Left ventricle myocardium inferior (tissue), 1 donor: ENCODE measurements around the gene CDYL. TPM values are rescaled to one million over a fixed set of nuclear protein-coding genes. Genes with fewer than 3 reads are reported as not detected.

Experiments used
- DNase-seq: peaks from one replicate; pipeline ENCODE4 v3.0.0-alpha.2; 2020
- H3K27ac ChIP-seq: fragments of 200-600 bp; replicated peaks from 2 replicates; pipeline ENCODE4 v1.8.0; 2021
- H3K27me3 ChIP-seq: fragments of 200-600 bp; 2 replicates; pipeline ENCODE4 v1.8.0; 2021; ENCODE audit warnings: low read depth
- H3K36me3 ChIP-seq: fragments of 200-600 bp; 2 replicates; pipeline ENCODE4 v1.8.0; 2021
- H3K4me1 ChIP-seq: fragments of 200-600 bp; 2 replicates; pipeline ENCODE4 v1.8.0; 2021
- H3K4me3 ChIP-seq: fragments of 200-600 bp; 2 replicates; pipeline ENCODE4 v1.8.0; 2021; ENCODE audit warnings: mild to moderate bottlenecking, moderate library complexity
- H3K9me3 ChIP-seq: fragments of 200-600 bp; replicated peaks from 2 replicates; pipeline ENCODE4 v1.8.0; 2021
- CTCF ChIP-seq: fragments of 200-600 bp; IDR thresholded peaks from 2 replicates; pipeline ENCODE4 v1.8.0; 2021; ENCODE audit warnings: antibody characterized with exemption, mild to moderate bottlenecking, borderline replicate concordance
- intact Hi-C: fragments of 100-400 bp; cut with micrococcal nuclease; formaldehyde crosslinking; loops from one replicate; pipeline ENCODE4 v1.11.0; 2022
- total RNA-seq: library from RNA; stranded (reverse); fragmentation: NEBNext Ultra II Directional; extraction: Animal tissue kit (Norgen Biotek cat#: 25700); gene quantifications from one replicate; pipeline ENCODE4 v1.2.1, GENCODE V29; 2021
- donor health status: DM: no; HTN: yes; CAD: no; lungs with severe emphysema.

CDYL gene
- total RNA-seq, 1 donor from 2014 or later = 27.7 TPM

GRCh38 chr6:4896401-4896800 is 120.2 kb downstream of the CDYL start:
- Histone ChIP-seq H3K4me1 (no peaks in the 10 kb centered on the region), H3K4me3 (no peak overlapping the region), H3K27me3 (no peaks in the 10 kb centered on the region), H3K9me3 (peaks cover 12% of the 10 kb centered on the region), H3K27ac (no peak overlapping the region), H3K36me3 (peaks cover 48% of the 10 kb centered on the region)
- no peak for TF ChIP-seq CTCF
- intact Hi-C loops = no loop called here
- DNase-seq = no peak

DNA sequence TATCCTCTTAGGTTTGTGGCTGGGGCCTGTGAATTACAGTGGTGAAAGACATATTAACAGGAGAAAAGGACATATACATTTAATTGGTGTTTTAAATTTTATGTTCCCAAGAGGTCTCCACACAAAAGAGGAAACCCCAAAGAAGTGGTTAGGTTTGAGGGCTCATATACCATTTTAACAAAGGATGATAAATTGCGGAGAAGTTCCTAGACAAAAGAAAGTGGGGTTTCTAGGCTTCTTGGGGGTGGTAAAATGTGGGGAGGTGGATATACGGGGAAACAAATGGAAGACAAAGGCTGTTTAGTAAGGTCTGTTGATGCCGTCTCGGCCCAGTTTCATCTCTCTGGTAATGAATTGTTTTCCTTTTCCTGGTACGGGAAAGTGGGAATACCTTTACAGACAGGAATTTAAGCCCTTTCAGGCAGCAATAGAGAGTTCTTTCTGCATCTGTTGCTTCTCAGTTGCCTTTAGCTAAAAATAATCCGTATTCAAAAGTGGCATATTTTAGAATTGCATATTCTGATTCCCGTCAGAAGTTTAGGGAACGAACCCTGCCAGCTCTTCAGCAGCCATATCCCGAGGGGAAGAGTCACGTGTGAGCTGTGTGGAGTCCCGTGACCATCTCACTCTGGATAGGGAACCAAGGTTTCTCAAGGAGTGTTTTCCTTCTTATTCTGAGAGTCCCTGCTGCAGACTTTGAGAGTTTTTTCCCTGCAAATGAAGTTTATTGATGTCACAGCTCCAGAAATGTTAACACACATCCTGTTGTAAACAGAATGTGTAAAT is 123.2 kb downstream of the CDYL start:
- intact Hi-C loops = no loop called here
- no peak overlapping the region for H3K4me3 ChIP-seq
- TF ChIP-seq CTCF = no peak
- H3K27me3 ChIP-seq = no peaks in the 10 kb centered on the region
- peaks cover 12% of the 10 kb centered on the region for H3K9me3 ChIP-seq
- no peak for DNase-seq
- H3K27ac ChIP-seq = no peak overlapping the region
- H3K36me3 ChIP-seq = peaks cover 29% of the 10 kb centered on the region
- H3K4me1 ChIP-seq = no peaks in the 10 kb centered on the region

DNA sequence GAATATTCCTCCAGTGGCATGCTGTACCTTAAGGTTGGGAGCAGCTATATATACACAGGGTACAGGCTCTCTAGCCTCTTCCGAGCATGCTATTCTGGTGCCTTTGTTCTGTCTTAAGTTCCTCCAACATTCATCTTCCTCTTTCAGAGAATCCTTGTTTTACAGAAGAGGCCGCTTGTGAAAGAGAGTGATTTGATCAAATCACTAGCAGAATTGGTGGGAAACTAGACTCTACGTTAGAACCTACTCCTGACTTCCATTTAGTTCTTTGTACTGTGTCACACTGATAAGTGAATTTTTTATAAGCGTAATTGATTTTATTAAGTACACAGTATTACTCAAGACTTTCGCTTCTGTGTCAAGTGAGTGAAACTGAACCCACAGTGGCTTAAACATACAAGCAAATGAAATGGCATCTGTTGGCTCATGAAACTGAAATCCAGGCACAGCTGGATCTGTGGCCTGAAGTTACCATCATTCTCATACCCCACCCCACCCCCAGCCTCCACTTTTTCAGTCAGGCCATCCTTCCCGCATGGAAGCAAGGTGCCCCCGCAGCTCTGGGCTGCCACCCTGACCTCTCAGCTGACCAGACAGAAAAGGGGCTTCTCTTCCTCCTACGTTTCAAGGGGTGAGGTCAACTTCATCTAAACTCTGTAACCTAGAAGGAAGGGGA is 125.3 kb downstream of the CDYL start:
- H3K4me3 ChIP-seq = no peak overlapping the region
- H3K36me3 ChIP-seq = peaks cover 24% of the 10 kb centered on the region
- no peaks in the 10 kb centered on the region for H3K27me3 ChIP-seq
- no peak for DNase-seq
- H3K27ac ChIP-seq = no peak overlapping the region
- H3K4me1 ChIP-seq = peaks cover 8% of the 10 kb centered on the region
- TF ChIP-seq CTCF = no peak
- intact Hi-C loops = no loop called here
- peaks cover 12% of the 10 kb centered on the region for H3K9me3 ChIP-seq

GRCh38 chr6:4902363-4902762 is 126.2 kb downstream of the CDYL start:
- Histone ChIP-seq H3K36me3 (peaks cover 21% of the 10 kb centered on the region), H3K4me1 (peaks cover 16% of the 10 kb centered on the region), H3K9me3 (peaks cover 12% of the 10 kb centered on the region), H3K27me3 (no peaks in the 10 kb centered on the region), H3K27ac (no peak overlapping the region), H3K4me3 (no peak overlapping the region)
- intact Hi-C loops = no loop called here
- no peak for DNase-seq
- no peak for TF ChIP-seq CTCF

DNA sequence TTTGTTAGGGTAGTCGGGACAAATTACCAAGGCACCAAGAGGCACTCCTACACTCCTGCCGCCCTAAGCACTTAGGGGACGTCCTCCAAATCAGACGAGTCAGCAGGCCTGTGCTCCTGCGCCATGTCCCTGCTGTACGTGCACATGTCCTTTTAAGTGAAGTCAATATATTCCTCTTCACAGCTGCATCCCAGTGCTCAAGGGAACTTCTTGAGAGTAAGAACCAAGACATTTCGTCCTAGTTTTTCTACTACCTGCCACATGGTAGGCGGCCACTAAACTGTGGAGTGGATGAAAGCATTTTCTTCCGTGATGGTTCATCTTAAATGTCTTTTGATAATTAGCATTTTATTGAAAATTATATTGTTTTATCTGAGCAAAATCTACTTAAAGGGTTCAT is 126.9 kb downstream of the CDYL start:
- peaks cover 20% of the 10 kb centered on the region for H3K36me3 ChIP-seq
- TF ChIP-seq CTCF = no peak
- peaks cover 16% of the 10 kb centered on the region for H3K4me1 ChIP-seq

More for the DNA sequence above, 126.9 kb downstream of the CDYL start:
- Histone ChIP-seq H3K4me3 (no peak overlapping the region), H3K9me3 (peaks cover 12% of the 10 kb centered on the region), H3K27ac (no peak overlapping the region), H3K27me3 (no peaks in the 10 kb centered on the region)
- intact Hi-C loops = no loop called here
- no peak for DNase-seq
